B cell (primary cell): ENCODE data around the gene ABITRAM.

Source experiments
- EZH2 ChIP-seq: IDR thresholded peaks from 2 replicates; pipeline ENCODE4 v1.6.1; 2012; ENCODE audit warnings: borderline replicate concordance, low read depth, mild to moderate bottlenecking, moderate library complexity, low read length; ENCODE audit not compliant: insufficient read depth, poor library complexity, severe bottlenecking
- TF ChIP-seq, protein P1 (sequence below): fragments of 200-600 bp; IDR thresholded peaks from one replicate; pipeline ENCODE4 v1.8.0; 2022; ENCODE audit warnings: antibody characterized with exemption, mild to moderate bottlenecking

DNA sequence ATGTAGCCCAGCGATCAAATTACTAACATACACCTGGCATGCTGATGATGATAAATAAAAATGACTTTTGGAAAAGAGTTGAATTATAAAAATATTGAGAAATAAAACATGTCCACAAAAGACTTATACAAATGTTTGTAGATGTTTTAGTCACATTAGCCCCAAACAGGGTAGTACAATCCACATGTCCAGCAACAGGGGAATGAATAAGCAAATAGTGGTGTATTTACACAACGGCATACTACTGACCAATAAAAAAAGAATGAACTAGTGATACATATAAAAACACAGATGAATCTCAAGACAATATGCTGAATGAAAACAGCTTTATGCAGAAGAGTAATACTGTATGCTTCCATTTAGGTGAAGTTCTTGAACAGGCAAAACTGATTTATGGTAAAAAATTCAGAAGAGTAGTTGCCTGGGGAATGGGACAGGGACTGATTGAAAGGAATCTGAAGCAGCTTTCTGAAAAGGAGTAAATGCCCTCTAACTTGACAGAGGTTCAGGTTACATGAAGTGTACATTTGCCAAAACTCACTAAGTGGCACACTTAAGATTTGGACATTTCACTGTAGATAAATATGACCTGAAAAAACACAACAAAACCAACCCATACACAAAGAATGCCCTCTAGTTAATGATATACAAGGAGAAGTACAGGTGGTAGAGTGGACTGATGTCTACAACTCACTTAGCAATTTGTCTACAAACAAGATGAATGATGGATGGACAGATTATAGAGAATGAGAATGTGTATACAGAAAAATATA is 36.7 kb upstream of the ABITRAM start:
- TF ChIP-seq, protein P1, sequence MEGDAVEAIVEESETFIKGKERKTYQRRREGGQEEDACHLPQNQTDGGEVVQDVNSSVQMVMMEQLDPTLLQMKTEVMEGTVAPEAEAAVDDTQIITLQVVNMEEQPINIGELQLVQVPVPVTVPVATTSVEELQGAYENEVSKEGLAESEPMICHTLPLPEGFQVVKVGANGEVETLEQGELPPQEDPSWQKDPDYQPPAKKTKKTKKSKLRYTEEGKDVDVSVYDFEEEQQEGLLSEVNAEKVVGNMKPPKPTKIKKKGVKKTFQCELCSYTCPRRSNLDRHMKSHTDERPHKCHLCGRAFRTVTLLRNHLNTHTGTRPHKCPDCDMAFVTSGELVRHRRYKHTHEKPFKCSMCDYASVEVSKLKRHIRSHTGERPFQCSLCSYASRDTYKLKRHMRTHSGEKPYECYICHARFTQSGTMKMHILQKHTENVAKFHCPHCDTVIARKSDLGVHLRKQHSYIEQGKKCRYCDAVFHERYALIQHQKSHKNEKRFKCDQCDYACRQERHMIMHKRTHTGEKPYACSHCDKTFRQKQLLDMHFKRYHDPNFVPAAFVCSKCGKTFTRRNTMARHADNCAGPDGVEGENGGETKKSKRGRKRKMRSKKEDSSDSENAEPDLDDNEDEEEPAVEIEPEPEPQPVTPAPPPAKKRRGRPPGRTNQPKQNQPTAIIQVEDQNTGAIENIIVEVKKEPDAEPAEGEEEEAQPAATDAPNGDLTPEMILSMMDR = no peak
- TF ChIP-seq EZH2 = no peak
